HG03060 (cell line): ENCODE results near the gene TEX101.
"Not testable (repeated sequence)": the region's sequence is repeated elsewhere in the genome, so short reads cannot be mapped to it uniquely, and the experiment has no call there.

Source experiments
- ATAC-seq: cut with Tn5 transposase; IDR thresholded peaks from one replicate; pipeline ENCODE4 v1.9.1; 2021; ENCODE audit warnings: low read depth, moderate number of reproducible peaks; ENCODE audit not compliant: unreplicated experiment

The TEX101 gene

GRCh38 chr19:43416951-43417623 lies 2.4 kb downstream of the TEX101 start:
- no peak for ATAC-seq

DNA sequence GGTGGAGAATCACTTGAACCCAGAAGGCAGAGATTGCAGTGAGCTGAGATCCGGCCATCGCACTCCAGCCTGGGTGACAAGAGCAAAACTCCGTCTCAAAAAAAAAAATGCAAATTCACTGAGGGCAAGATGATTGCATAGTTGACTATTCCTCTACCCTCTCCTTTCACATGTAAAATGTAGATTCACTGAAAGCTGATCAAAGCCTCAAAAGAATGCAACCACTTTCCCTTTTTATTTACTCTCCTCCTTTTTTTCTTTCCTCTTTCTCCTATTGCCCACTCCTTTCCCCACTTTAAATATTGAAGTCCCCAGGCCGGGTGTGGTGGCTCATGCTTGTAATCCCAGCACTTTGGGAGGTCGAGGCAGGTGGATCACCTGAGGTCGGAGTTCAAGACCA lies 6.3 kb downstream of the TEX101 start:
- no peak for ATAC-seq

- ATAC-seq = no peak
Measured at GRCh38 chr19:43422000-43422688, 7.5 kb downstream of the TEX101 start.

DNA sequence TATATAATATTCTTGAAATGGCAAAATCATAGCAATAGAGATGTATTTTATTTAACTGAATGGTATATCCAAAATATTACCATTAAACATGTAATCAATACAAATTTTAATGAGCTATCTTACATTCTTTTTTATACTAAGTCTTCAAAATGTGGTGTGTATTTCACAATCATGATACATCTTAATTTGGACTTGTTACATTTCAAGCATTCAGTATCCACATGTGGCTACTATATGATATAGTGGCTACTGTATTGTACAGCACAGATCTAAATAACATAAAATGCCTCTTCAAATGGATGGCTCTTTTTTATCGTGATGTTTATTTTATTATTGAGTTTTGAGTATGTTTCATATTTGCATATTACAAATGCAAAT lies 8.0 kb downstream of the TEX101 start:
- ATAC-seq = no peak

GRCh38 chr19:43423779-43424178 lies 9.1 kb downstream of the TEX101 start:
- no peak for ATAC-seq

- ATAC-seq = no peak
Measured at GRCh38 chr19:43425567-43426392, 11.1 kb downstream of the TEX101 start.

DNA sequence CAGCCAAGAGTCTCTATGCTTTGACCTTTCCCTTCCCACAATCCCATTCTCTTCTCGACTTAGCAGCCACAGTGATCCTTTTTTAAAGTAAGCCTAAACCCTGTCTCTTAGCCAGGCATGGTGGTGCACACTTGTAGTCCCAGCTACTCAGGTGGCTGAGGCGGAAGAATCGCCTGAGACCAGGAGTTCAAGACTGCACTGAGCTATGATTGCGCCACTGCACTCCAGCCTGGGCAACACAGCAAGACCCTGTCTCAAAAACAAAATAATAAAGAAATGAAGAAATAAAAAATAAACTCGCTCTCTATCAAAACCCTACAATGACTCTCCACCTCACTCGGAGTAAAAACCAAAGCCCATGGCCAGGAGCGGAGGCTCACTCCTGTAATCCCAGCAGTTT lies 14.7 kb downstream of the TEX101 start:
- ATAC-seq = no peak

GRCh38 chr19:43430142-43430710 lies 15.5 kb downstream of the TEX101 start:
- no peak for ATAC-seq

DNA sequence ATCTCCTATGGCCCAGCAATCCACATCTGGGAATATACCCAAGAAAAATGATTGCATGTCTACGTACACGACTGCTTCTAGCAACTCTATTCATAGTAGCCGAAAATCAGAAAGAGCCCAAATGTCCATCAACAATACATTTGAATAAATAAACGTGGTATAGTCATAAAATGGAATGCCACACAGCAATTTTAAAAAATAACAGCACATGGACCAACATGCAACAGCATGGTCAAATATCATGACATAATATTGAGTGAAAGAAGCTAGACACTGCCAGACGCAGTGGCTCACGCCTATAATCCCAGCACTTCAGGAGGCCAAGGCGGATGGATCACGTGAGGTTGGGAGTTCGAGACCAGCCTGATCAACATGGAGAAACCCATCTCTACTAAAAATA lies 16.3 kb downstream of the TEX101 start:
- no peak for ATAC-seq

DNA sequence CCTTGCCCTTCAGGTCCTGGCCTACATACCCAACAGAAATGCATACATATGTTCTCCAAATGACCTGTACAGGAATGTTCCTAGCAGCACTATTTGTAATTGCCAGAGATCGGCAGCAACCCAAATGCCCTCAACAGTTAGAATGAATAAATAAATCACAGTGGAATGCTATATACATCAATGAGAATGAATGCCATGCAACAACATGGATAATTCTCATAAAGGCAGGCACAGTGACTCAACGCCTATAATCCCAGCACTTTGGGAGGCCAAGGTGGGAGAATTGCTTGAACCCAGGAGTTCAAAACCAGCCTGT lies 18.6 kb downstream of the TEX101 start:
- ATAC-seq = no peak

DNA sequence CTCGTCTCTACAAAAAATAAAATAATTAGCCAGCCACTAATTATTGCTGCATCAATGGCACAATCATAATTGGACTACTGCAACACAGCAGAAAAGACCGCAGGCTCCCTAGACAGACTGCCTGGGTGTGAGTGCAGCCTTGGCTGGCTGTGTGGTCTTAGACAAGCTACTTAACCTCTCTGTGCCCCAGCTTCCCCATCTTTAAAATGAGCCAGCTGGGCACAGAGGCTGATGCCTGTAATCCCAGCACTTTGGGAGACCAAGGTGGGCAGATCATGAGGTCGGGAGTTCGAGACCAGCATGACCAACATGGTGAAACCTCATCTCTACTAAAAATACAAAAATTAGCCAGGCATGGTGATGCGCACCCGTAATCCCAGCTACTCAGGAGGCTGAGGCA lies 19.0 kb downstream of the TEX101 start:
- no peak for ATAC-seq

GRCh38 chr19:43435775-43436174 lies 21.1 kb downstream of the TEX101 start:
- ATAC-seq = no peak

DNA sequence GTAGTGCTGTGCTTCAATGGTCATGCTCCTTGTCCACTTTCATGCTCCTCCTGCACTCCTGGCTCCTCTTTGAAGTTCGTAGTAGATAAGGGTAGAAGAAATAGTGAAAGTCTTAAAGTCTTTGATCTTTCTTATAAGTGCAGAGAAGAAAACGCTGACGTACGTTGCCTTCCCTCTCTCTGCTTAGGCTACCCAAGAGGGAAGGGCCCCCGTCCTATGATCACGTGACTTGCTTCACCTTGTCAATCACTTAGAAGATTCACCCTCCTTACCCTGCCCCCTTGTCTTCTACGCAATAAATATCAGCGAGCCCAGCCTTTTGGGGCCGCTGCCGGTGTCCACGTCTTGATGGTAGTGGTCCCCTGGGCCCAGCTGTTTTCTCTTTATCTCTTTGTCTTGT lies 22.6 kb downstream of the TEX101 start:
- not testable (repeated sequence) for ATAC-seq

- ATAC-seq = no peak
Measured at GRCh38 chr19:43437712-43438111, 23.0 kb downstream of the TEX101 start.

- ATAC-seq = no peak
Measured at GRCh38 chr19:43438291-43439031, 23.8 kb downstream of the TEX101 start.

- no peak for ATAC-seq
Measured at GRCh38 chr19:43439032-43439708, 24.5 kb downstream of the TEX101 start.

DNA sequence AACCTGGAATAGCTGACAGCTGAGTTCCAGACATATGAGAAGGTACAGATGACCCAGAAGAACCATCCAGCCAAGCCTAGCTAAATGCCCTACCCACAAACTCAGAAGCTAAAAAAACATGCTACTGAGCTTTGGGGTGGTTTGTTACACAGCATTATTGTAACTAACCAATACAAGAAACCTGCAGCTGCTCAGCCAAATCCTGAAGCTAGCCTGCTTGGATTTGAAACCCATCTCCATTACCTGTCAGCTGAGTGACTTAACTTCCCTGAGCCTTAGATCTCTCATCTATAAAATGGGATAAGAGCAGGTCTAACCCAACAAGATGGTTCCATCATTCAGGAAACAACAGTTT lies 25.0 kb downstream of the TEX101 start:
- no peak for ATAC-seq

DNA sequence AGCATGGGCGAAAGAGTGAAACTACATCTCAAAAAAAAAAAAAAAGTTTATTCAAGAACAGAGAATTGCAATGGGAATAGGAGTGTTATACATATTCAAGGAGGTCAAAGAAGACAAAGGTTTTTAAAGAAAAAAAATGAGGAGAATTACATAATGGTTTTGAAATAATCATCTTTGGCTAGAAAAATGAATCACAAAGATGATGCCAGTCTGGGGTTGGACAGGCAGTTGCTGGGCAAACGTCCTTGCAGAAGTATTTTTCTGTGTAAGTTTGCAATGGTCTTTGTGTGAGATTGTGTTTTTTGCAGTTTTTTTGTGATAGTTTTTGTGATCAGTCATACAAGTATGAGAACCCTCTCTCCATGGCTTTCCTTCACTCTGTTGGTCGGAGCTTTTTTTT lies 27.0 kb downstream of the TEX101 start:
- no peak for ATAC-seq

DNA sequence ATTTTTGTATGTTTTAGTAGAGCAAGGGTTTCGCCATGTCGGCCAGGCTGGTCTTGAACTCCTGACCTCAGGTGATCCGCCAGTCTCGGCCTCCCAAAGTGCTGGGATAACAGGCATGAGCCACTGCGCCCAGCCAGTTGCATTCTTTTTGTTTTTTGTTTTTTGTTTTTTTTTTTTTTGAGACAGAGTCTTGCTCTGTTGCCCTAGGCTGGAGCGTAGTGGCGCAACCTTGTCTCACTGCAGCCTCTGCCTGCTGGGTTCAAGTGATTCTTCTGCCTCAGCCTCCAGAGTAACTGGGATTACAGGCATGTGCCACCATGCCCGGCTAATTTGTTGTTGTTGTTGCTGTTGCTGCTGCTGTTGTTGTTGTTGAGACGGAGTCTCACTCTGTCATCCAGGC lies 29.4 kb downstream of the TEX101 start:
- ATAC-seq = not testable (repeated sequence)
